K562 (cell line): ENCODE data around the gene REX1BD. TPM values are rescaled to one million over a fixed set of nuclear protein-coding genes. Genes with fewer than 3 reads are reported as not detected.
A peak's percentile ranks its signal among the peaks of the same experiment; 100 is the strongest.

ENCODE experiments used
- ATF7 ChIP-seq: fragments of 450-650 bp; IDR thresholded peaks from 2 replicates; pipeline ENCODE4 v1.7.1; 2014; ENCODE audit warnings: mild to moderate bottlenecking, moderate library complexity
- BCL6 ChIP-seq: fragments of 250-450 bp; sonication (Bioruptor Pico); IDR thresholded peaks from 2 replicates; pipeline ENCODE4 v1.4.0; 2020
- CBFB ChIP-seq: sonication (generic); formaldehyde crosslinking; IDR thresholded peaks from 2 replicates; pipeline ENCODE4 v1.4.0; 2020; ENCODE audit warnings: mild to moderate bottlenecking, missing genetic modification reagents
- E2F4 ChIP-seq: sonication (generic); formaldehyde crosslinking; IDR thresholded peaks from 2 replicates; pipeline ENCODE4 v1.8.0; 2022; ENCODE audit warnings: mild to moderate bottlenecking, low read depth, missing genetic modification reagents
- EHMT2 ChIP-seq: fragments of 450-650 bp; IDR thresholded peaks from 2 replicates; pipeline ENCODE4 v1.6.1; 2018; ENCODE audit warnings: antibody characterized with exemption
- MYNN ChIP-seq, 2 experiments: sonication (generic); formaldehyde crosslinking in 1 of 2; IDR thresholded peaks; 2 replicates each; pipeline versions ENCODE4 v1.5.0 to v1.6.1; 2016 to 2020; ENCODE audit warnings: antibody characterized with exemption in 1 of 2, missing genetic modification reagents in 1 of 2
- NFE2 ChIP-seq: IDR thresholded peaks from 2 replicates; pipeline ENCODE4 v1.6.1; 2014; ENCODE audit warnings: antibody characterized with exemption, low read depth
- TEAD4 ChIP-seq, 2 experiments: sonication (generic) in 1 of 2; formaldehyde crosslinking in 1 of 2; IDR thresholded peaks; 2 replicates each; pipeline versions ENCODE4 v1.6.1 to v1.8.0; 2012 to 2022; ENCODE audit warnings: borderline replicate concordance in 1 of 2, inconsistent platforms in 1 of 2, low read length in 1 of 2, mild to moderate bottlenecking in 1 of 2, missing genetic modification reagents in 1 of 2
- ZBTB12 ChIP-seq: fragments of 250-450 bp; sonication (Bioruptor Pico); IDR thresholded peaks from 2 replicates; pipeline ENCODE4 v1.4.0; 2020
- ZBTB7A ChIP-seq: IDR thresholded peaks from 2 replicates; pipeline ENCODE4 v1.6.1; 2011; ENCODE audit warnings: low read depth, mild to moderate bottlenecking, low read length, moderate library complexity, borderline replicate concordance; ENCODE audit not compliant: control insufficient read depth
- polyA plus RNA-seq, 8 experiments: library from polyadenylated mRNA; depleted of rRNA in 4 of 8; stranded (reverse) in 5 of 8; unstranded in 3 of 8; fragments of >200 nt; fragmentation: Nextera tagmentation in 2 of 8; fragmentation: Illumina TruSeq in 1 of 8; extraction: Ambion mirVana in 2 of 8; extraction: Trizol in 1 of 8; gene quantifications; 2 replicates each; pipeline versions ENCODE4 v1.2.1 to v1.2.3, GENCODE V29; 2011 to 2014; ENCODE audit warnings: inconsistent platforms in 1 of 8, missing spikeins in 1 of 8
- total RNA-seq, 7 experiments: library from RNA; depleted of rRNA in 6 of 7; stranded (reverse); fragments of >200 nt in 6 of 7; fragmentation: Illumina TruSeq in 2 of 7; extraction: Trizol in 2 of 7; gene quantifications; 2 replicates each; pipeline versions ENCODE4 v1.2.1 to v1.2.3, GENCODE V29; 2011 to 2021; ENCODE audit warnings: low replicate concordance in 1 of 7
- TF ChIP-seq, protein P1 (sequence below): fragments of 450-650 bp; IDR thresholded peaks from 2 replicates; pipeline ENCODE4 v1.6.1; 2017; ENCODE audit warnings: antibody characterized with exemption
- TF ChIP-seq, protein P2 (sequence below): fragments of 250-450 bp; sonication (Bioruptor Pico); IDR thresholded peaks from 2 replicates; pipeline ENCODE4 v1.8.0; 2022; ENCODE audit warnings: moderate library complexity, mild to moderate bottlenecking, inconsistent platforms
- TF ChIP-seq, protein P3 (sequence below), 3 experiments: fragments of 200-800 bp in 1 of 3; sonication (Bioruptor generic) in 1 of 3; sonication (generic) in 1 of 3; formaldehyde crosslinking in 1 of 3; IDR thresholded peaks; 2 replicates each; pipeline versions ENCODE4 v1.6.1 to v1.8.0; 2016 to 2022; ENCODE audit warnings: mild to moderate bottlenecking in 2 of 3, missing compliant biosample characterization in 2 of 3, missing genetic modification characterization in 2 of 3, missing genetic modification reagents in 1 of 3
- TF ChIP-seq, protein P4 (sequence below), 2 experiments: fragments of 450-650 bp in 1 of 2; sonication (generic) in 1 of 2; formaldehyde crosslinking in 1 of 2; IDR thresholded peaks in 1 of 2; conservative IDR thresholded peaks in 1 of 2; 2 replicates each; pipeline versions ENCODE4 v1.6.1 to v1.8.1; 2016 to 2023; ENCODE audit warnings: mild to moderate bottlenecking in 2 of 2, moderate library complexity in 2 of 2, inconsistent platforms in 1 of 2, missing genetic modification reagents in 1 of 2
- TF ChIP-seq, protein P5 (sequence below), 2 experiments: fragments of 250-450 bp in 1 of 2; fragments of 450-650 bp in 1 of 2; sonication (Bioruptor Pico) in 1 of 2; IDR thresholded peaks; 2 replicates each; pipeline versions ENCODE4 v1.6.1 to v1.8.0; 2016 to 2021; ENCODE audit warnings: mild to moderate bottlenecking in 2 of 2, moderate library complexity in 2 of 2, missing compliant biosample characterization in 1 of 2, missing genetic modification characterization in 1 of 2

REX1BD gene
- total and polyA plus RNA-seq, 9 of the 15 experiments (the other 6 are each of a cell fraction or from before 2014, with no cell fraction given), result 1.9 to 136 (median 13.8) TPM

- TF ChIP-seq E2F4 (CRISPR knock-in tag) (no peak), EHMT2 (no peak), ZBTB7A (peak; percentile 65; the same call in 1 of the 2 replicates), NFE2 (0 out of 2 replicates have a peak, but pooled peaks have one; percentile 5), TEAD4 (IDR thresholded peaks at IDR 0.05; ENCODE audit: low read length) (0 out of 2 replicates have a peak, but pooled peaks have one; percentile 4), TEAD4 (CRISPR knock-in tag; IDR thresholded peaks at IDR 0.05; ENCODE audit: borderline replicate concordance) (no peak), ZBTB12 (peak; percentile 95), CBFB (0 out of 2 replicates have a peak, but pooled peaks have one; percentile 51), BCL6 (no peak), MYNN (IDR thresholded peaks at IDR 0.05) (peak; percentile 60; the same call in 1 of the 2 replicates), MYNN (CRISPR knock-in tag; IDR thresholded peaks at IDR 0.05) (no peak), ATF7 (peak; percentile 90)
- TF ChIP-seq, protein P1, sequence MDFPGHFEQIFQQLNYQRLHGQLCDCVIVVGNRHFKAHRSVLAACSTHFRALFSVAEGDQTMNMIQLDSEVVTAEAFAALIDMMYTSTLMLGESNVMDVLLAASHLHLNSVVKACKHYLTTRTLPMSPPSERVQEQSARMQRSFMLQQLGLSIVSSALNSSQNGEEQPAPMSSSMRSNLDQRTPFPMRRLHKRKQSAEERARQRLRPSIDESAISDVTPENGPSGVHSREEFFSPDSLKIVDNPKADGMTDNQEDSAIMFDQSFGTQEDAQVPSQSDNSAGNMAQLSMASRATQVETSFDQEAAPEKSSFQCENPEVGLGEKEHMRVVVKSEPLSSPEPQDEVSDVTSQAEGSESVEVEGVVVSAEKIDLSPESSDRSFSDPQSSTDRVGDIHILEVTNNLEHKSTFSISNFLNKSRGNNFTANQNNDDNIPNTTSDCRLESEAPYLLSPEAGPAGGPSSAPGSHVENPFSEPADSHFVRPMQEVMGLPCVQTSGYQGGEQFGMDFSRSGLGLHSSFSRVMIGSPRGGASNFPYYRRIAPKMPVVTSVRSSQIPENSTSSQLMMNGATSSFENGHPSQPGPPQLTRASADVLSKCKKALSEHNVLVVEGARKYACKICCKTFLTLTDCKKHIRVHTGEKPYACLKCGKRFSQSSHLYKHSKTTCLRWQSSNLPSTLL, result no peak
- TF ChIP-seq, protein P2, sequence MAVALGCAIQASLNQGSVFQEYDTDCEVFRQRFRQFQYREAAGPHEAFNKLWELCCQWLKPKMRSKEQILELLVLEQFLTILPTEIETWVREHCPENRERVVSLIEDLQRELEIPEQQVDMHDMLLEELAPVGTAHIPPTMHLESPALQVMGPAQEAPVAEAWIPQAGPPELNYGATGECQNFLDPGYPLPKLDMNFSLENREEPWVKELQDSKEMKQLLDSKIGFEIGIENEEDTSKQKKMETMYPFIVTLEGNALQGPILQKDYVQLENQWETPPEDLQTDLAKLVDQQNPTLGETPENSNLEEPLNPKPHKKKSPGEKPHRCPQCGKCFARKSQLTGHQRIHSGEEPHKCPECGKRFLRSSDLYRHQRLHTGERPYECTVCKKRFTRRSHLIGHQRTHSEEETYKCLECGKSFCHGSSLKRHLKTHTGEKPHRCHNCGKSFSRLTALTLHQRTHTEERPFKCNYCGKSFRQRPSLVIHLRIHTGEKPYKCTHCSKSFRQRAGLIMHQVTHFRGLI, result no peak
- TF ChIP-seq, protein P3, sequence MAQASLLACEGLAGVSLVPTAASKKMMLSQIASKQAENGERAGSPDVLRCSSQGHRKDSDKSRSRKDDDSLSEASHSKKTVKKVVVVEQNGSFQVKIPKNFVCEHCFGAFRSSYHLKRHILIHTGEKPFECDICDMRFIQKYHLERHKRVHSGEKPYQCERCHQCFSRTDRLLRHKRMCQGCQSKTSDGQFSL (CRISPR knock-in tag; IDR thresholded peaks at IDR 0.05), result no peak
- TF ChIP-seq, protein P3 (tag; IDR thresholded peaks at IDR 0.05), result no peak
- TF ChIP-seq, protein P4, sequence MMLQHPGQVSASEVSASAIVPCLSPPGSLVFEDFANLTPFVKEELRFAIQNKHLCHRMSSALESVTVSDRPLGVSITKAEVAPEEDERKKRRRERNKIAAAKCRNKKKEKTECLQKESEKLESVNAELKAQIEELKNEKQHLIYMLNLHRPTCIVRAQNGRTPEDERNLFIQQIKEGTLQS (IDR thresholded peaks at IDR 0.05), result no peak; the same call in 1 of the 2 replicates
- TF ChIP-seq, protein P4 (CRISPR knock-in tag; conservative IDR thresholded peaks at IDR 0.05), result no peak; the same call in 1 of the 2 replicates
- TF ChIP-seq, protein P5, sequence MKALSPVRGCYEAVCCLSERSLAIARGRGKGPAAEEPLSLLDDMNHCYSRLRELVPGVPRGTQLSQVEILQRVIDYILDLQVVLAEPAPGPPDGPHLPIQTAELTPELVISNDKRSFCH (CRISPR knock-in tag; IDR thresholded peaks at IDR 0.05), result no peak
- TF ChIP-seq, protein P5 (tag; IDR thresholded peaks at IDR 0.05), result no peak; the same call in none of the 2 replicates
Observed at GRCh38 chr19:18571564-18572344, 16.8 kb upstream of the REX1BD start, which contains the start of gene UBA52 (continued).
